Caki2 (cell line): Measurements from ENCODE around the gene LIAS. TPM values are rescaled to one million over a fixed set of nuclear protein-coding genes. Genes with fewer than 3 reads are reported as not detected.
"Not testable (repeated sequence)": the region's sequence is repeated elsewhere in the genome, so short reads cannot be mapped to it uniquely, and the experiment has no call there.

ENCODE experiments used
- DNase-seq: peaks from one replicate; pipeline ENCODE4 v3.0.0-alpha.2; 2015; ENCODE audit warnings: low read depth
- in situ Hi-C: cut with HindIII; loops from 2 replicates; pipeline ENCODE4 v1.10.0; 2016; ENCODE audit warnings: low sequenced_read_pairs, low pct_unique_long_range_greater_than_20kb, mixed read lengths
- total RNA-seq: library from RNA; depleted of rRNA; stranded (reverse); fragments of >200 nt; shearing (Covaris generic); gene quantifications from 2 replicates; pipeline ENCODE4 v1.2.3, GENCODE V29; 2014; ENCODE audit warnings: low replicate concordance

LIAS gene
- total RNA-seq, 1 experiment from 2014 or later, result 27.6 TPM

DNA sequence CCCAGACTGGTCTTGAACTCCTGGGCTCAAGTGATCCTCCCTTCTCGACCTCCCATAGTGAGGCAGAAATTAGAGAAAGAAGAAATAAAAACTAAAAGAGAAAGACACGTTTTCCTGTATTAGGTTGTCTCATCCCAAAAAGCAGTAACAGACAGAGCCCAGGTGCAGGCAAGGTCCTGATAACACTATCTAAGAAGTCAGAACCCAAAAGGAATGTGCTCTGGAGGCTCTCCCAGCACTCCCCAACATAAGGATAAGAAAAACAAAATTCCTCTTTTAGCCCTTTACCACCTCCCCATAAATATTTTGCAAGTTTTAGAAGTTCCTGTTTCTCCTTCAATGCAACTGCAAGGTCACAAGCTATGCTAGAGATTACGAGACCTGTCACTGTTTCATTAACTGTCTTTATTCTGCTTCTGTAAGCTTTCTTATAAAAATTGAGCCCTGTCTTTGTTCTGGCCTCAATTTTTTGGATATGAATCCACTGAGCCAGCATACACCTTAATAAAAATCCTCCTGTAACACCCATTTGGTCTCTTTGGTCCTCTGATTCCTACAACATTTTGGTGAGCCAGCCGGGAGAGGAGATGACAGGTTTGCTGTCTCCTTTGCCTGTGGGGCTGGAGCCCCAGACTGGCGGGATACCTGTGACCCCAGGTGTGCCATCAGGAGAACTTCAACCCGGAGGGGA lies 25.9 kb downstream of the LIAS start:
- no peak for DNase-seq
- in situ Hi-C loops, result no loop called here

DNA sequence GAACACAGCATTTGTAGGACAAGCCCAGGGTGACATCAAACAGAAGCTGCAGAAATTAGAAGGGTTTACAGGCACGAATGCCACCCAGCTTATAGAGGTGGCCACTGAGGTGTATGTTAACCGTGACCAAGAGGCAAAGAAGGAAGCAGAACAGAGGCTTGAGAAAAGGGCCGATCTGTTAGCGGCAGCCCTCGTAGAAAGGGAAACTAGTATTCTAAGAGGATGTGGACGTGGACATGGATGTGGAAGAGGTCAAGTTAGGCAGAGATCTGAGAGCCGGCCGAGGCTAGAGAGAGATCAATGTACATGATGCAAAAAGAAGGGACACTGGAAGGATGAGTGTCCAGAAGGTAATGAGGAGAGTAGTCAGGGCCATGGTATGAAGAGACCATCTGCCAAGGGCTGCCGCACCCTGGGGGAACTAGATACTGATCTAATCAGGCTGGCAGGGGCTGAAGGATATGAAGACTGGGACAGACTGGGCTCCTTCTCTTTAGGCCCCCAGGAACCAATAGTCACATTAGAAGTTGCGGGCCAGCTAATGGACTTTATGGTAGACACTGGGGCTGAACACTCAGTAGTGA lies 27.5 kb downstream of the LIAS start:
- no peak for DNase-seq
- in situ Hi-C loops, result no loop called here

DNA sequence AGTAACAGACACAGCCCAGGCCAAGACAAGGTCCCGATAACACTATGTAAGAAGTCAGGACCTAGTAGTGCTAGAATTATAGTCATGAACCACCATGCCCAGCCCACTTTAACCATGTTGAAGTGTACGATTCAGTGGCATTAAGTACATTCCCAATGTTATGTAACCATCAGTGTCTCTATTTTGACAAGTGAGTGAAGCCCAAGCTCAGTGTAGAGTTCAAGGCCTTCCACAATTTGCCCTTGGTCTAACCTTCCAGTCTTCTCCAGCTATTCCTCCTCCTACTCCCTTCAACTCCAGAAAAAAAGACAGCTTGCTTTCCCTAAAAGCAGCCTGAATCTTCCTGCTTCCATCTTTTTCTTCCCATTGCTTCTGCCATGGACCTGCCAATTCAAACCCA lies 31.5 kb downstream of the LIAS start:
- in situ Hi-C loops, result no loop called here
- DNase-seq, result no peak

DNA sequence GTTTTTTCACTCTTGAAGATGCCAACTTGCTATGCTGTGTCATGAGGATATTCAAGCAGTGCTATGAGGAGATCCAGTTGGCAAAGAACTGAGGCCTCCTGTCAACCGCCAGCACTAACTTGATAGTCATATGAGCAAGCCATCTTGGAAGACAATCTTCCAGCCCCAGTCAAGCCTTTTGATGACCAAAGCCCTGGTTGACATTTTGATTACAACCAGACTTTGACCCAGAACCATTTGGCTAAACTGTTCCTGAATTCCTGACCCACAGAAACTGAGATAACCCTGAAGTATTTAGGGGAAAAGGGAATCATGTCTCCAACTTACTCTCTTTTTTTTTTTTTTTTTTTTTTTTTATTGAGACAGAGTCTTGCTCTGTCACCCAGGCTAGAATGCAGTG lies 35.5 kb downstream of the LIAS start:
- no peak for DNase-seq
- in situ Hi-C loops, result no loop called here

DNA sequence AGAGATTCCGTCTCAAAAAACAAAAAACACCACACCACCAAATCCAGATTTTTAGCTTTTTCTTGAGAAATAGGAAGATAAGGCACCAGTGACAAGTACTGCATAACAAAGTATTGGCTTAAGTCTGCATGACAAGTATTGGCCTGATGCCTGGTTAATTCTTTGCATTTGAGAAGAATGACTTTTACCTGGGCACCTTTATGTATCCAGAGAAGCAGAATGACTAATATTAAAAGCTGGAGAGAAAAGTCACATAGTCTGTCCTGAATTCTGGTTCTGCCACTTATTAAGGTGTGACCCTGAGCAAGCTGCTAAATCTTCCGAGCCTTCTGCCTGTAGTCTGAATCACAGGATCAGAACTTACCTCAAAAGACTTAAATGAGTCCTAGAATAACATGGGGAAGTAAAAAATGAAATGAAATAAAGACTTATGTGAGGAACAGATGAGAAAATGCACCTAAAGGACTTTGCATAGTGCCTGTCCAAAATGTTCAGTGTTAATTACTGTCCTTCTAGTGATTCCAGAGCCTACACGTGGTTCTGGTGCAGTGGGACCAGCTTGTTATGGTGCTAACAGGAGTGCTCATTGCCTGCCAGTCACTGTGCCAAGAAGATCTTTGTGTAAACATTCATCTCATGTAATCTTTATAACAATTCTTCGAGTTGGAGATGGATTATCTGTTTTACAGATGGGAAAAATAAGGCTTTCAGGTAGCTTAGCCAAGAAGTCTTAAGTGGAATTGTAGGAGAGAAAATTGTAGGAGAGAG lies 36.8 kb downstream of the LIAS start:
- in situ Hi-C loops, result no loop called here
- DNase-seq, result no peak

DNA sequence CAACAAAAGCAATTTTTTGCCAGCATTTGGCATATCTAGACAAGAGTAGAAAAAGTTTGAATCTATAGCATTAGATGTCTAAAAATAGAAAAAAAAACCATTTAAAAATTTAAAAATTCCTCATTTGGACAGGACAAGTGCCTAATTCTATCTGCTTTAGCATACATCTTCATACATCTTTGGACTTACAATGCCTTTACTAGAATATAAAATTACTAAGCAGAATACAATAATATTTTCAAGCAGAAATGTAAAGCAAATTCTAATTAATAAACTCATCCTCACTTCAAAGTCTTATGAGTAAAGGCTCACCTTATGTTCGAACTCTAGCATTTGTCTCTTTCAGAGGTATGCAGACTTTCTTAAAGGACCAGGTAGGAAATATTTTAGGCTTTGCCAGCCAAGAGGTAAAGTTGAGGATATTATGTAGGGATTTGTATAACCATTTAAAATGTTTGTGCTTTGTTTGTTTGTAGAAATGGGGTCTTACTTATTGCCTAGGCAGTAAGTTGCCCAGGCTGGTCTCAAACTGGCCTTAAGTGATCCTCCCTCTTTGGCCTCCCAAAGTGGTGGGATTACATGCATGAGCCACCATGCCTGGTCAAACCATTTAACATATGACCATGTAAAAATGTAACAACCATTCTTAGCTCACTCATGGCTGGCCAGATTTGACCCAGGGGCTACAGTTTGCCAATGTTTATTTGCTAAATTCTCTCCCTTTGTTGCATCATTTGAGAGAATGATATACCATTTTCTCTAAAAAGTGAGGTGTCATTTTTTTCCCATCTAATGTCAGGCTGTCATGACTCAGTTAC lies 39.3 kb downstream of the LIAS start:
- in situ Hi-C loops, result no loop called here
- DNase-seq, result peak; percentile 55

DNA sequence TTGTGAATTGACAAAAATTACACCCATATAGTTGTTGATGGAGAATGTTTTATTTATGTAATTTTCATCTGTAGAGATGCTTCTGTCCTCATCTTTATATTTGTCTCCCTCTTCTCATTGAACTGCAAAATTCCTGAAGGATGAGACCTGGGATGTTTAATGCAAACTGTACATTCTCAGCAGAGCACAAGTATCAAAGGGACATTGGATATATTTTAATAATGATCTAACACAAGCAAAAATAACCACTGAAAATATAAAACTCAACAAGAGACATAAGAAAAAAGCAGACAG lies 39.8 kb downstream of the LIAS start:
- in situ Hi-C loops, result no loop called here

DNA sequence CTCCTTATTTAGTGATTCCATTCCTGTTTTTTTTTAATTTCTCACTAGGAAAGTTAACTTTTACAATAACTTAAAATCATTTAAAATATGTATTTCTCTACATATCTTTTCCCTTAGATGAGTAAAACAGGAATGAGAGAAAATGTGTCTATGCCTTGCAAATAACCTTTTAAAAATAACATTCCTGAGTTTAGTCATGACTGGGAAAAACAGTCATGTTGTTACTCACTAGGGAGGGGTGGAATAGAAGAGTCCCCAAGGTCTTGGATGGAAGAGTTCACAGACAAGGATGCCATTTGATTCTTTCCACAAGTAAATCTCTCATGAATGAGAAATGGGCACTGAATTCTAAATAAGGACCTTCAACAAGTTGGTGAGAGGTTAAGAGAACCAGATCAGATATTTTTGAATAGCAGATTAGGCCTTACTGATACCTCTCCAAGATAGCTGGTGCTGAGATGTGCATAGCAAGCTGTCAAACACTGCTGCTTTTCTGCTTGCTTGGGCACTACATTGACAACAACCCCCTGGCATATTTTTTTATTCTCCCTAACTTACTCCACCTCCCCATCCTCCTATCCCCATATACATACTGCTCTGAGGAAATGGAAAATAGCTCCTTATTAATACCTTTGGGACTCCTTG lies 43.3 kb downstream of the LIAS start:
- in situ Hi-C loops, result no loop called here
- DNase-seq, result peak; percentile 73

More for the DNA sequence above, 39.8 kb downstream of the LIAS start:
- DNase-seq, result no peak

DNA sequence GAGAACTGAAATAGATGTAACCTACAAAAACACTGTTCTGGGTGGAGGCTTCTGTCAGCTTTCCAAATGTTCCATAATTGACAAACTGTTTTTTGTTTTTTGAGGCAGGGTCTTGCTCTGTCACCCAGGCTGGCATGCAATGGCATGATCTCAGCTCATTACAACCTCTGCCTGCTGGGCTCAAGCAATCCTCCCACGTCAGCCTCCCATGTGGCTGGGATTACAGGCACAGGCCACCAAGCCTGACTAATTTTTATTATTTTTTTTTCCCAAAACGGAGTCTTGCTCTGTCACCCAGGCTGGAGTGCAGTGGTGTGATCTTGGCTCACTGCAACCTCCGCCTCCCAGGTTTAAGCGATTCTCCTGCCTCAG lies 43.8 kb downstream of the LIAS start:
- in situ Hi-C loops, DNase-seq: not testable (repeated sequence)

DNA sequence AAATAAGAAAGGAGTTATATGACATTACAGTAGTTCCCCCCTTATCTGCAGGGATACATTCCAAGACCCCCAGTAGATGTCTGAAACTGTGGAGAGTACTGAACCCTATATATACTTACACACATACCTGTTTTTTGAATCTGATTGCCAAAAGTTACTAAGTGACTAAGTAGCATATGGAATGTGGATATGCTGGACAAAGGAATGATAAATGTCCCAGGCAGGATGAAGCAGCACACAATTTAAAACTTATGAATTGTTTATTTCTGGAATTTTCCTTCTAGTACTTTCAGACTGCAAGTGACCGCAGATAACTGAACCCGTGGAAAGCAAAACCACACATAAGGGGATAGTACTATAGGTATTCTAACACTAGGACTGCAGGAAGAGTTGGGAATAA lies 45.7 kb downstream of the LIAS start:
- in situ Hi-C loops, result no loop called here
- DNase-seq, result no peak

DNA sequence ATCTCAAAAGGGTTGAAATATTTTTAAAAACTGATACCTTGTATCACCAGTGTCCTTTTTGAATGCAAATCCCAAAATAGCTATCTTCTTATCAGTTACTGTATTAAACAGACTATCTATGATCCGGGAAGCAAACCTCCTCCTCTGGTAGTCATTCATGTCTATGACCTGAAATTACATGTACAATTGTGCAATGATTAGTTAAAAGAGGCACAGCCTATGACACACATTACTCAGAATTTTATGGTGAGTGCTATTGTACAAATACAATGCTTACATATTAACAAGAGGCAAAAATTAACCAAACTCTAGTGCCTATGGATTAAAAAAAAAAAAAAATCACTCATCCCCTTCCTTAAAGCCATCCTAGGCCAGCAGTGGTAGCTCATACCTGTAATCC lies 46.7 kb downstream of the LIAS start:
- in situ Hi-C loops, result no loop called here

DNA sequence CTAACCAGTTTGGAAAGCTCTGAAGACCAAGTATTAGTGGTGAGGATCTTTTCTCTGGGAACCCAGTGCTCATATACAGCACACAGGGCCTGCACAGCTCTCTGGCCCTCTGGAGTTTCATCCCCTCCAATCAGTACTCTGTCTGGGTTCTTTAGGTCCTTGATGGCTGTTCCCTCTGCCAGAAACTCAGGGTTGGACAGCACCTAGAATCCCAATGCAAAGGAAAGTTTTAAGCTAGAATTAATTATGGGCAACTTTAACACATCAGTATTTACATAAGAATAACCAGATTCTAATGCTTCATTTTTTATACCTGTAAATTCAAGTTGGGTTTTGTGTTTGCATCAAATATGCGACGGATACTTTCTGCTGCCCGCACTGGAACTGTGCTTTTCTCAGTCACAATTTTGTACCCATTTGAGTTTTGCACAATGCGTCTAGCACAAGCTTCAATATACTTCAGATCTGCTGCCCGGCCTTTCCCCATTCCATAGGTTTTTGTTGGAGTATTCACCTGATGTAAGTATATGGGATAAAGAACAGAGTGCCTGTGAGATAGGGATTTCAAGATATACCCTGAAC lies 51.6 kb downstream of the LIAS start:
- in situ Hi-C loops, result no loop called here

More for the DNA sequence above, 46.7 kb downstream of the LIAS start:
- peak; percentile 73 for DNase-seq

DNA sequence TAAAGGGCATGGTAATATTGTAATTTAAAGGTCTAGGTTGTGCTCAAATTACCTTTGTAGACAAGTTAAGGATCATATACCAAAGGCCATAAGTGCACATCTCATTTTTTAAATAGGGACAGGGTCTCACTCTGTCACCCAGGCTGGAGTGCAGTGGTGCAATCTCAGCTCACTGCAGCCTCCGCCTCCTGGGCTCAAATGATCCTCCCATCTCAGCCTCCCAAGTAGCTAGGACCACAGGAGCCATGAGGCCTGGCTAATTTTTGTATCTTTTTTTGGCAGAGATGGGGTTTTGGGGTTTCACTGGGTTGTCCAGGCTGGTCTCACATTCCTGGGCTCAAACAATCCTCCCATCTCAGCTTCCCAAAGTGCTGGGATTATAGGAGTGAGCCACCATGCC lies 55.4 kb downstream of the LIAS start:
- in situ Hi-C loops, DNase-seq: not testable (repeated sequence)

More for the DNA sequence above, 51.6 kb downstream of the LIAS start:
- no peak for DNase-seq

DNA sequence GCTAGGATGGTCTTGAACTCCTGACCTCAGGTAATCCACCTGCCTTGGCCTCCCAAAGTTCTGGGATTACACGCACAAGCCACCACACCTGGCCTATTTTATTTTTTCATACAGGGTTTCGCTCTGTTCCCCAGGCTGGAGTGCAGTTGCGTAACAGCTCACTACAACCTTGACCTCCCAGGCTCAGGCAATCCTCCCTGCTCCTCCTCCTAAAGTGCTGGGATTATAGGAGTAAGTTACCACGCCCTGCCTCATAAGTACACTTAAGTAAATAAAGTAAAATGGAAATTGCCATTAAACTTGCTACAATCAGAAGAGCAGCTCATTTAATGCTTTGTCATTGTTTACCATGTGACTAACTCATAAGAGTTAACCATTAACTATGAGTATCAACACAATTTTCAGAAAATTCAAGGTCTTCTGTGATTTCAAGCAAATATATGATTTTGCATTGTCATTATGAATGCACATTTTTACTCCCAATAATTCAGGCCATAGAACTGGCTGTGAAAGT lies 56.1 kb downstream of the LIAS start:
- in situ Hi-C loops, result no loop called here
- DNase-seq, result peak; percentile 92

DNA sequence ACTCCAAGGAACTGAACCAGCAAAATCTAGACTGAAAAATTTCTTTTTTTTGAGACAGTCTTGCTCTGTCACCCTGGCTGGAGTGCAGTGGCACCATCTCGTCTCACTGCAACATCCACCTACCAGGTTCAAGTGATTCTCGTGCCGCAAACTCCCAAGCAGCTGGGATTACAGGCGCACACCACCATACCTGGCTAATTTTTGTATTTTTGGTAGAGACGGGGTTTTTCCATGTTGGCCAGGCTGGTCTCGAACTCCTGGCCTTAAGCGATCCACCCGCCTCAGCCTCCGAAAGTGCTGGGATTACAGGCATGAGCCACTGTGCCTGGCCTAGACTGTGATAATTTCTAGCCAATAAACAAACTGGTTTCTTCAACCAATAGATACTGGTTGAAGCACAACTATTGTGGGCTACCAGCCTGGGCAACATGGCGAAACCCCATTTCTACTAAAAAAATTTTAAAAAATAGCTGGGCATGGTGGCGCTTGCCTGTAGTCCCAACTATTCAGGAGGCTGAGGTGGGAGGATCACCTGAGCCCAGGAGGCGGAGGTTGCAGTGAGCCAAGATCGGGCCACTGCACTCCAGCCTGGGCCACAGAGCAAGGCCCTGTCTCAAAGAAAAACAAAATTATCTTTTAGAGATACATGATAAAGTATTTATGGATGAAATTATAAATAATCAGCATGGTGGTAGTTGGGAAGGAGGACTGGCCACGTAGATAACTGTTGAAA lies 57.0 kb downstream of the LIAS start:
- DNase-seq, in situ Hi-C loops: not testable (repeated sequence)

DNA sequence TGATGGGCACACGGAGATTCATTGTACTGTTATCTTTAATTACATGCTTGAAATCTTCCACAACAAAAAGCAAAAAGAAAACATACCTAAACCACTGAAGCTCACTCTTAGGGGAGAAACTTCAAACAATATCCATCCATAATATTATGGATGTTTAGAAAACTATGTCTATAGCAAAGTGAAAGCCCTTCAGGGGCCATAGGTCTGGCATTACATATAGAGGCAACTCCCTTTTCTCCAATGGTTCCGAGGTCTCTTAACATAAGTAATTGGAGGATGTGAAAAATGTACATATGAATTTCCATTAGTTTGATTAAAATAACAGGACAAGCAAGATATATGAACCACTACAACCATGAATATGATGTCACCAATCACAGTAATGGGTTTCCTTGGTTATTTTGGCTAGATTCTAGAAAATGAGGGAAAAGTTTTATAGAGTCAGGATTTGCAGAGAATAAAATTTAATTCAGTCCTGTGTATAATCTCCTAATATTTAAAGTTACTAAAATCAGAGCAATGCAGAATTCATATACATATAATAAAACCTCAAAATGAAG lies 57.6 kb downstream of the LIAS start:
- no peak for DNase-seq
- in situ Hi-C loops, result no loop called here

DNA sequence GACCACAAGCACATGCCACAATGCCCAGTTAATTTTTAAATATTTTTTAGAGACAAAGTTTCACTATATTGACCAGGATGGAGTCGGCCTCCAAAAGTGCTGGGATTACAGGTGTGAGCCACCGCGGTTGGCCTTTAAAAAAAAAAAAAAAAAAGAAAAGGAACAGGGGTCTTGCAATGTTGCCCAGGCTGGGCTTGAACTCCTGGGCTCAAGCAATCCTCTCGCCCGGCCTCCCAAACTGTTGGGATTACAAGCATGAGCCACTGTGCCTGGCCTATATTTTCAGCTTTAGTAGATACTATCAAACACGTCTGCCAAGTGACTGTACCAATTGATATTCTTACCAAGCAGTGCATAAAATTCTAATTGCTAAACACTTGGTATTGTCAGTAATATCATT lies 59.6 kb downstream of the LIAS start:
- in situ Hi-C loops, result no loop called here
- no peak for DNase-seq
